Measurements from ENCODE around the gene MTA2.

The MTA2 gene

GRCh38 chr11:62646825-62647608 lies 45.4 kb upstream of the MTA2 start:
- TF ChIP-seq, protein P1, sequence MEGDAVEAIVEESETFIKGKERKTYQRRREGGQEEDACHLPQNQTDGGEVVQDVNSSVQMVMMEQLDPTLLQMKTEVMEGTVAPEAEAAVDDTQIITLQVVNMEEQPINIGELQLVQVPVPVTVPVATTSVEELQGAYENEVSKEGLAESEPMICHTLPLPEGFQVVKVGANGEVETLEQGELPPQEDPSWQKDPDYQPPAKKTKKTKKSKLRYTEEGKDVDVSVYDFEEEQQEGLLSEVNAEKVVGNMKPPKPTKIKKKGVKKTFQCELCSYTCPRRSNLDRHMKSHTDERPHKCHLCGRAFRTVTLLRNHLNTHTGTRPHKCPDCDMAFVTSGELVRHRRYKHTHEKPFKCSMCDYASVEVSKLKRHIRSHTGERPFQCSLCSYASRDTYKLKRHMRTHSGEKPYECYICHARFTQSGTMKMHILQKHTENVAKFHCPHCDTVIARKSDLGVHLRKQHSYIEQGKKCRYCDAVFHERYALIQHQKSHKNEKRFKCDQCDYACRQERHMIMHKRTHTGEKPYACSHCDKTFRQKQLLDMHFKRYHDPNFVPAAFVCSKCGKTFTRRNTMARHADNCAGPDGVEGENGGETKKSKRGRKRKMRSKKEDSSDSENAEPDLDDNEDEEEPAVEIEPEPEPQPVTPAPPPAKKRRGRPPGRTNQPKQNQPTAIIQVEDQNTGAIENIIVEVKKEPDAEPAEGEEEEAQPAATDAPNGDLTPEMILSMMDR (IDR thresholded peaks at IDR 0.05; ENCODE audit: low read depth, low read length): no peak
- Histone ChIP-seq H3K27me3 (no peaks in the 10 kb centered on the region), H3K36me3 (peaks cover 12% of the 10 kb centered on the region), H3K4me1 (no peaks in the 10 kb centered on the region), H3K9me3 (no peaks in the 10 kb centered on the region), H3K4me3 (ENCODE audit: low read depth, low read length) (peak overlapping the region; percentile 1; the same call in 1 of the 2 replicates)
- no peak for DNase-seq

DNA sequence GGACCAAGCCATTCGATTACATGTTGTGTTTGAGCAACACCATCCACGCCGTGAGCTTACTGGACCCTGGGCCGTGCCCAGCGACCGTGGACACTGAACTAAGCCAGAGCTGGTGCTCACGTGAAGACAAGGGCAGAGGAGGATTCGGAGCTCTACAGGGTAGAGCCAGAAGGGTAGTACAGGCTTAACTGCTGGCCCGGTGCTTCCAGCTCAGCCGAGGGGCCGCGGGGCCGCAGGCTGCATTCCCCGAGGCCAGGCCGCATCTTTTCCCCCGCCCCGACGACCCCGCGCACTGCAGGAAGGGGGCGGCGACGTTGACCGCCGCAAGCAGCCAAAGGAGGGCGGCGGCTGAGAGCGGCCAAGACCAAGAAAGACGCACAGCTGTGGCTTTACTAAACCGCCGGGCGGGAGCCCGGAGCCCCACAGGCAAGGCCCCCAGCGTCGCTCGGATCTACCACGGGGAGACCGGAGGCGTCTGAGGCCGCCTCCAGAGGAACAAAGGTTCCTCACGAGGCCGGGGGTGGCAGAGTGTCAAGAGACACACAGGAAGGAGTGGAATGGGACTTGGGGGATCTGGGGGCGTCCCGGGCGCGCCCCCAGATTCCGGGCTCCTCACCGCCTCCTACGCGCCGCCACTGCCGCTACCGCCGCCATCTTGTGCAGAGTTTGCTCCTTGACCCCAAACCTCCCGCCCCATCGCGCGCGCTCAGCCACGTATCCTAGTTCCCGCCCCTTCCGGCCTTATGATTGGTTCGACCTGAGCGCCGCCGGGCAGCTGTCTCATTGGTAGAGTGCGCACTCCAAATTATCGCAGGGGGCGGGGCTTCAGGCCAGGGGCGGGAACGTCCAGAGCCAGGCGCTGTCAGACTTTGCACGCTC lies 44.5 kb upstream of the MTA2 start, which contains the start of gene GANAB:
Gene GANAB, minus strand, starts transcription at position 668 of the 879 bp plus-strand sequence. Its CDS starts 14 bp downstream, at position 654.
- Histone ChIP-seq H3K4me3 (ENCODE audit: low read depth, low read length) (peak within 1 kb of the TSS; percentile 87), H3K9me3 (no peaks in the 10 kb centered on the region), H3K36me3 (peaks cover 12% of the 10 kb centered on the region), H3K27me3 (no peaks in the 10 kb centered on the region), H3K4me1 (no peaks in the 10 kb centered on the region)
- DNase-seq: peak; percentile 97
- TF ChIP-seq, protein P1 (IDR thresholded peaks at IDR 0.05; ENCODE audit: low read depth, low read length): no peak

DNA sequence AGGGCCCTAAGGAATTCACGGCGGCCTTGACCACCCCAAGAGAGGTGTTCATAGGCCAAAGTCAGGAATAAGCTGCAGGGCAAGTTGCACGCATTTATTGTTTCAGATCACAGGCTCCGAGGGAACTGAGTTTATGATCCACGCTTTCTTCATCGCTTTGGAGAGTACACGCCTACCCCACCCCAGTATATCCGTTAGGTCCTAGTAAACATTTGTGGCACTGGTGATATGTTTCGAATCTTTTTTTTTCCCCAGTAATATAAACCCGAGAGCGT lies 43.9 kb upstream of the MTA2 start:
- no peaks in the 10 kb centered on the region for H3K9me3 ChIP-seq
- TF ChIP-seq, protein P1 (IDR thresholded peaks at IDR 0.05; ENCODE audit: low read depth, low read length): no peak
- H3K27me3 ChIP-seq: no peaks in the 10 kb centered on the region
- H3K4me3 ChIP-seq (ENCODE audit: low read depth, low read length): peak overlapping the region; percentile 87
- H3K4me1 ChIP-seq: no peaks in the 10 kb centered on the region
- peaks cover 12% of the 10 kb centered on the region for H3K36me3 ChIP-seq
- DNase-seq: no peak

- H3K27me3 ChIP-seq: no peaks in the 10 kb centered on the region
- no peak for DNase-seq
- no peaks in the 10 kb centered on the region for H3K9me3 ChIP-seq
- TF ChIP-seq, protein P1 (IDR thresholded peaks at IDR 0.05; ENCODE audit: low read depth, low read length): no peak
- H3K4me1 ChIP-seq: no peaks in the 10 kb centered on the region
- peaks cover 11% of the 10 kb centered on the region for H3K36me3 ChIP-seq
- no peak overlapping the region for H3K4me3 ChIP-seq (ENCODE audit: low read depth, low read length)
These were observed 42.6 kb upstream of the MTA2 start for GRCh38 chr11:62644220-62644619.

DNA sequence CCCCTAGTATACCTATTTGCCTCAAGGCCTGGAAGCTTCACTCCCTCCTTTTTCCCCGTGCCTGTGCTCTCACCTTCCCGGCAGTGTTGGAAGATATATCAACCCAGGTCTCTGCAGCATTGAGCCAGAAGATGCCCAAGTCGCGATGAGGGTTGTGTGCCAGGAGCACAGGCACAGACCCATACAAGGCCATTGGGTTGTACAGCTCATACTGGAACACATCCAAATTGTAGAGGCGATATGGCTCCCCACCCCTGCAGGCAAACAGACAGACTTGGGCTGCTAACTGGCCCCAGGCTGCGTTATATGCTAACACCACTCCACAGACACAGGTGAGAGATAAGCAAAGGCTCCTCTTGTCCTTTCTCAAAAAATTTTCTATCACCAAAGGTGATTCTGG lies 30.8 kb upstream of the MTA2 start:
- Histone ChIP-seq H3K4me1 (no peaks in the 10 kb centered on the region), H3K36me3 (peaks cover 43% of the 10 kb centered on the region), H3K4me3 (ENCODE audit: low read depth, low read length) (no peak overlapping the region), H3K9me3 (no peaks in the 10 kb centered on the region), H3K27me3 (no peaks in the 10 kb centered on the region)
- TF ChIP-seq, protein P1 (IDR thresholded peaks at IDR 0.05; ENCODE audit: low read depth, low read length): no peak
- DNase-seq: no peak

DNA sequence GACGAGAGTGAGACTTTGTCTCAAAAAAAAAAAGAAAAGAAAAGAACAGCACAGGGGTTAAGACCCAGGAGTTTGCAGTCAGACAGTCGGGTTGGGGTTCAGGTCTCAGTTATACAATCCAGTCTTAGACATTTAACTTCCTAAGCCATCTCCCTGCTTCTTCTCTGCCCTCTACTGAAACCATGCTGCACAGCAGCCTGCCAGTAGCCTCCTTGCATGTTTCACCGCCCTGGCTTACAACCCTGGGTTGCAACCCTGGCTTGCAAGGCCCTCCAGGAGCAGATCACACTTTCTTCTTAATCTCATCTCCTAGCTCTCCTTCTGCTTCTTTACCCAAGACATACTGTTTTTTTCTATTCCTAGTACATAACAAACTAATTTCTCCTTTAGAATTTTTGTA lies 26.0 kb upstream of the MTA2 start:
- Histone ChIP-seq H3K36me3 (peaks cover 37% of the 10 kb centered on the region), H3K9me3 (no peaks in the 10 kb centered on the region), H3K27me3 (no peaks in the 10 kb centered on the region), H3K4me3 (ENCODE audit: low read depth, low read length) (no peak overlapping the region), H3K4me1 (no peaks in the 10 kb centered on the region)
- TF ChIP-seq, protein P1 (IDR thresholded peaks at IDR 0.05; ENCODE audit: low read depth, low read length): 0 out of 2 replicates have a peak, but pooled peaks have one; percentile 13
- DNase-seq: no peak
